Measurements from ENCODE around the gene PCDHB9. TPM values are rescaled to one million over a fixed set of nuclear protein-coding genes. Genes with fewer than 3 reads are reported as not detected.
"Not testable (repeated sequence)": the region's sequence is repeated elsewhere in the genome, so short reads cannot be mapped to it uniquely, and the experiment has no call there.

PCDHB9 gene
- total RNA-seq, 2 donors from 2014 or later = 1.1 to 5.3 TPM

DNA sequence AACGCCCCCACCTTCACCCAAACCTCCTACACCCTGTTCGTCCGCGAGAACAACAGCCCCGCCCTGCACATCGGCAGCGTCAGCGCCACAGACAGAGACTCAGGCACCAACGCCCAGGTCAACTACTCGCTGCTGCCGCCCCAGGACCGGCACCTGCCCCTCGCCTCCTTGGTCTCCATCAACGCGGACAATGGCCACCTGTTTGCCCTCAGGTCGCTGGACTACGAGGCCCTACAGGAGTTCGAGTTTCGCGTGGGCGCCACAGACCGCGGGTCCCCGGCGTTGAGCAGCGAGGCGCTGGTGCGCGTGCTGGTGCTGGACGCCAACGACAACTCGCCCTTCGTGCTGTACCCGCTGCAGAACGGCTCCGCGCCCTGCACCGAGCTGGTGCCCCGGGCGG, 37.9 kb downstream of the PCDHB9 start:
- DNase-seq (ENCODE audit: low spot score); intact Hi-C loops (cut with DNase I): not testable (repeated sequence)

GRCh38 chr5:141225421-141225820, 38.5 kb downstream of the PCDHB9 start:
- DNase-seq (ENCODE audit: low spot score); intact Hi-C loops (cut with DNase I): not testable (repeated sequence)

DNA sequence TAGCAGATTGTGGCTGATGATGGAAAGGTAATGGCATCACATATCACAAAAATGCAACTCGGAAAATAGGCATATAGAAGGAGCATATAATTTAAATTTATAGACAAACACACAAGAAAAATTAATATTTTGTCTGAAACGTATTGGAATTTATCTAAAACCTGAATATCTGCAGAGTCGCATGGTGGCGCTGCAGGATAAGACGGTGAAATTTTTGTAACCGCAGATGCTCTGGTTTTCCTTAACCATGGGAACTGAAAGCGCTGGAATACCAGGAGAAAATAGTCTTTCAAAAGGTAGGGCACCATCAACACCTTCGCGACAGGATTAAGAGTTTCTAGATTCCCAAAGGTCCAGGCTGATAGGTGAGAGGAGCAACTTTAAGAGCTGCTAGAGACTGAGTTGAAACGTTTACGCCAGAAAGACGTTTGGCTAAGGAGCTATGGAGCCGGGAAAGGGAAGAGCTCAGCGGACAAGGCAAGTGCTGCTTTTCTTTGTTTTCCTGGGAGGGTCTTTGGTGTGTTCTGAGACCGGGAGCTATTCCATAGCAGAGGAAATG, 47.2 kb downstream of the PCDHB9 start:
- intact Hi-C loops (cut with DNase I) = no loop called here
- no peak for DNase-seq (ENCODE audit: low spot score)

GRCh38 chr5:141235922-141236321, 49.0 kb downstream of the PCDHB9 start:
- DNase-seq (ENCODE audit: low spot score); intact Hi-C loops (cut with DNase I): not testable (repeated sequence)

DNA sequence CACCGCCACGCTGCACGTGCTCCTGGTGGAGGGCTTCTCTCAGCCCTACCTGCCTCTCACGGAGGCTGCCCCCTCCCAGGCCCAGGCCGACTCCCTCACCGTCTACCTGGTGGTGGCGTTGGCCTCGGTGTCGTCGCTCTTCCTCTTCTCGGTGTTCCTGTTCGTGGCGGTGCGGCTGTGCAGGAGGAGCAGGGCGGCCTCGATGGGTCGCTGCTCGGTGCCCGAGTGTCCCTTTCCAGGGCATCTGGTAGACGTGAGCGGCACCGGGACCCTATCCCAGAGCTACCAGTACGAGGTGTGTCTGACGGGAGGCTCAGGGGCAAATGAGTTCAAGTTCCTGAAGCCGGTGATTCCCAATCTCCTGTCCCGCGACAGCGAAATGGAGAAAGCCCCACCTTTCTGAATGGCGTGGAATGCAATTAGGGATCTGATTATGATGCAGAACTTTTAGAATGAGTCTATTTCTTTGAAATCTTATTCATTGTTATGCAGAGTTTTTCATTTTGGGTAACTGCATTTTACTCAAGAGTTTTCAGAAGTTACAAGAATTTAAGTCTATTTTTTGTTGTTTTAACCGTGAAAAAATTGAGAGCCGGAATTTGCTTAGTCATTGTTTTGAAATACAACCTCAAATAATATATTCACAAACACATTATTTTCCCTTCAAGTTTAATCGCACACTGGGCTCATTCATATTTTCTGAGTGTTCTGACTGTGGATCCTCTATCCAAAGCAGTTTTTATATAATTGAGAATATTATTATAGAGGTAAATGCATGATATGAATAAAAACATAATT, 49.8 kb downstream of the PCDHB9 start:
- intact Hi-C loops (cut with DNase I) = no loop called here
- no peak for DNase-seq (ENCODE audit: low spot score)

Other genes with a start within 250 kb of the PCDHB9 start
- gene PCDHAC2, start 220.7 kb upstream of the PCDHB9 start, total RNA-seq = under 1 TPM; 0.32 to 0.33 TPM
- not detected for gene PCDHB1, start 135.8 kb upstream of the PCDHB9 start, total RNA-seq
- gene PCDHB2, start 92.5 kb upstream of the PCDHB9 start, total RNA-seq = 1 to 10 TPM; 2.3 to 3.2 TPM
- 1 to 10 TPM; 1.2 to 1.3 TPM for gene PCDHB3, start 86.7 kb upstream of the PCDHB9 start, total RNA-seq
- 1 to 10 TPM; 4.1 to 5.2 TPM for gene PCDHB4, start 65.3 kb upstream of the PCDHB9 start, total RNA-seq
- gene PCDHB5, start 52.0 kb upstream of the PCDHB9 start, total RNA-seq = 1 to 10 TPM; 2.8 to 3.1 TPM
- gene PCDHB6, start 37.1 kb upstream of the PCDHB9 start, total RNA-seq = 1 to 10 TPM in 1 of 2 donors, under 1 TPM in 1; 0.95 to 1.6 TPM
- gene PCDHB7, start 14.5 kb upstream of the PCDHB9 start, total RNA-seq = 1 to 10 TPM; 2.6 to 5.5 TPM
- gene PCDHB8, start 9.4 kb upstream of the PCDHB9 start, total RNA-seq = 1 to 10 TPM; 2.3 to 3.5 TPM
- 1 to 10 TPM; 3.0 to 5.0 TPM for gene PCDHB16, start 4.8 kb upstream of the PCDHB9 start, total RNA-seq
- 1 to 10 TPM; 2.6 to 3.8 TPM for gene PCDHB10, start 5.2 kb downstream of the PCDHB9 start, total RNA-seq
- 1 to 10 TPM; 3.6 to 4.0 TPM for gene PCDHB11, start 12.5 kb downstream of the PCDHB9 start, total RNA-seq
- gene PCDHB12, start 21.6 kb downstream of the PCDHB9 start, total RNA-seq = 1 to 10 TPM; 3.6 to 4.1 TPM
- gene PCDHB13, start 26.8 kb downstream of the PCDHB9 start, total RNA-seq = 1 to 10 TPM; 3.9 to 6.4 TPM
- gene PCDHB14, start 36.2 kb downstream of the PCDHB9 start, total RNA-seq = 1 to 10 TPM; 5.0 to 8.7 TPM
- 1 to 10 TPM; 3.8 to 4.4 TPM for gene PCDHB15, start 58.2 kb downstream of the PCDHB9 start, total RNA-seq
- gene SLC25A2, start 116.9 kb downstream of the PCDHB9 start, total RNA-seq = under 1 TPM; 0.46 to 1.00 TPM
- 10 to 100 TPM; 57.9 to 63.1 TPM for gene TAF7, start 133.6 kb downstream of the PCDHB9 start, total RNA-seq
- gene PCDHGA1, start 143.4 kb downstream of the PCDHB9 start, total RNA-seq = under 1 TPM; 0.81 to 0.93 TPM
- 1 to 10 TPM; 3.7 to 7.4 TPM for gene PCDHGA2, start 151.6 kb downstream of the PCDHB9 start, total RNA-seq
- gene PCDHGA3, start 156.7 kb downstream of the PCDHB9 start, total RNA-seq = 1 to 10 TPM; 2.0 to 3.0 TPM
- gene PCDHGB1, start 162.9 kb downstream of the PCDHB9 start, total RNA-seq = 1 to 10 TPM; 2.6 to 2.8 TPM
- 1 to 10 TPM; 4.7 to 5.5 TPM for gene PCDHGA4, start 167.9 kb downstream of the PCDHB9 start, total RNA-seq
- gene PCDHGB2, start 172.8 kb downstream of the PCDHB9 start, total RNA-seq = 1 to 10 TPM; 4.7 to 5.2 TPM
- 1 to 10 TPM; 3.9 to 5.2 TPM for gene PCDHGA5, start 177.0 kb downstream of the PCDHB9 start, total RNA-seq
- gene PCDHGB3, start 183.1 kb downstream of the PCDHB9 start, total RNA-seq = 1 to 10 TPM; 4.9 to 5.0 TPM
- 1 to 10 TPM; 6.6 to 7.9 TPM for gene PCDHGA6, start 186.7 kb downstream of the PCDHB9 start, total RNA-seq
- 1 to 10 TPM; 4.0 to 4.3 TPM for gene PCDHGA7, start 195.6 kb downstream of the PCDHB9 start, total RNA-seq
- 1 to 10 TPM; 4.8 to 5.7 TPM for gene PCDHGB4, start 200.5 kb downstream of the PCDHB9 start, total RNA-seq
- gene PCDHGA8, start 205.5 kb downstream of the PCDHB9 start, total RNA-seq = 1 to 10 TPM; 2.0 to 2.4 TPM
- 1 to 10 TPM; 8.1 to 9.5 TPM for gene PCDHGB5, start 210.8 kb downstream of the PCDHB9 start, total RNA-seq
- 1 to 10 TPM; 5.6 to 7.2 TPM for gene PCDHGA9, start 215.6 kb downstream of the PCDHB9 start, total RNA-seq
- gene PCDHGB6, start 220.9 kb downstream of the PCDHB9 start, total RNA-seq = 1 to 10 TPM; 6.7 to 8.5 TPM
- 1 to 10 TPM; 5.7 to 6.6 TPM for gene PCDHGA10, start 225.8 kb downstream of the PCDHB9 start, total RNA-seq
- 10 to 100 TPM; 12.2 to 17.1 TPM for gene PCDHGB7, start 230.5 kb downstream of the PCDHB9 start, total RNA-seq
- 1 to 10 TPM; 4.6 to 4.8 TPM for gene PCDHGA11, start 233.9 kb downstream of the PCDHB9 start, total RNA-seq
- gene PCDHGA12, start 243.3 kb downstream of the PCDHB9 start, total RNA-seq = 10 to 100 TPM in 1 of 2 donors, 1 to 10 TPM in 1; 5.2 to 11.6 TPM